Bronchial smooth muscle cell (primary cell): Measurements from ENCODE around the gene GLUD1. TPM values are rescaled to one million over a fixed set of nuclear protein-coding genes. Genes with fewer than 3 reads are reported as not detected.

Source experiments
- total RNA-seq: library from RNA; depleted of rRNA; stranded (reverse); fragments of >200 nt; gene quantifications from 2 replicates; pipeline ENCODE4 v1.2.1, GENCODE V29; 2014

GLUD1 gene
- total RNA-seq = 254 and 326 TPM in 2 replicates

GRCh38 chr10:87094373-87095235 is at the start of gene GLUD1, which contains the start of gene SHLD2:
TSS of gene GLUD1 (minus strand) at chr10:87094843. CDS start at chr10:87094769, 74 bp downstream.
TSS of gene SHLD2 (plus strand) at chr10:87095206. CDS start at chr10:87151355, 56,149 bp downstream.

GRCh38 chr10:87020056-87020455 is 74.6 kb downstream of the GLUD1 start, which contains the start of gene FAM25A:
TSS of gene FAM25A (plus strand) at chr10:87020294. CDS start at chr10:87020325, 31 bp downstream.

Other genes starting within 250 kb of the GLUD1 start
- 1.5 and 4.6 TPM in 2 replicates for gene MMRN2, start 137.2 kb downstream of the GLUD1 start, total RNA-seq
- 7.2 and 69.4 TPM in 2 replicates for gene SNCG, start 136.2 kb downstream of the GLUD1 start, total RNA-seq
- 197 and 447 TPM in 2 replicates for gene ADIRF, start 126.4 kb downstream of the GLUD1 start, total RNA-seq
- not detected in 2 replicates for gene FAM25A, start 74.5 kb downstream of the GLUD1 start, total RNA-seq
- gene SHLD2, start 363 bp upstream of the GLUD1 start, total RNA-seq = 10.0 and 15.9 TPM in 2 replicates
- gene NUTM2A, start 130.6 kb upstream of the GLUD1 start, total RNA-seq = 0.34 and 0.47 TPM in 2 replicates